GM19238 (cell line): ENCODE measurements around the gene LRRC15.

ENCODE experiments used
- DNase-seq: peaks from one replicate; pipeline ENCODE4 v3.0.0; 2011; ENCODE audit warnings: low spot score; ENCODE audit not compliant: insufficient read length

Gene LRRC15

DNA sequence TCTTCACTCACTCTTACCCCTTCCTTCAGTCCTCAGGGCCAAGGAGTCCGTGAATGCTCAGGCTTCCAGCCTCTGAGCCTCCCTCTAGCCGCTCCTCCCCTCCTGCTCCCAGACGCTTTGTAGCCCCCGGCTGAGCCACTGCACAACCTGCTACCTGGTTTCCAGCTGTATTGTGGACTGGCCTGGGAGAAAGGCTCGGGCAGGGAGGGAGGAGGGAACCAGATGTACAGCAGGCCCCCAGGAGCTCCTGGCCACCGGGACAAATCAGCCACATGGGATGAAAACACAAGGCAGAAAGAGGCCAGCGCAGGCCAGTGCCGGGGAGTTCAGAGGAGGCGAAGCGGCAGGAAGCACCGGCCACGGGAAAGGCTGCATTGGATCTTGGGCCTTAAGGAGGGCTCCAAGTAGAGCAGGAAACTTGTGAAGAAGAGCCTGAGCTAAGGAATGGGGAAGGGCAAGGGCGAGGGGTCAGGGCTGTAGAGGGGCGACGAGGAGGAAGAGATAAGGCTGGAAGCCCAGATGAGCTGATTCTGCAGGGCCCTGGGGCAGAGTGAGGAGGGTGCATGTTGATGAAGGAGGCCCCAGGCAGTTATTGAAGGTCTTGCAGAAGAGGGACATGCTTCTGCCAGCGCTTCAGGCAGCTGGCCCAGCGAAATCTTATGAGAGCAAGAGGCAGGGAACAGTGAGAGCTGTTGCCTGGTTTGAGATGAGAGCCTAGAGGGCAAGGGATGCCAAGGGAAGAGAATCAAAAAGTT, 32.8 kb downstream of the LRRC15 start:
- DNase-seq: no peak

DNA sequence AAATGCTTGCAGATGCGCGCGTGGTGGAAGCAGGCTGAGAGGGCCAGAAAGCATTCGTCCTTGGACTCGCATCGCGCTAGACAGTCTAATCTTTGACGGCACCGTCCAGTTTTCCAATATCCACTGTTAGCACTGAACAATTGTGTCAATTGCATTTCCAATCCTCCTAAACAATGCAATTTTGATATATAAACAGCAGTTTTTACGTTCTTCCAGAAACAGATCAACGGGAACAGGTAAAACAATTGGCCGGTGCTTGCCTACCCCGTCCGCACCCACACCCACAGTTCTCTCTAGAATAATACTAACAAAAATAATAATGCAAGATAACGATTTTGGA, 35.6 kb downstream of the LRRC15 start:
- no peak for DNase-seq

DNA sequence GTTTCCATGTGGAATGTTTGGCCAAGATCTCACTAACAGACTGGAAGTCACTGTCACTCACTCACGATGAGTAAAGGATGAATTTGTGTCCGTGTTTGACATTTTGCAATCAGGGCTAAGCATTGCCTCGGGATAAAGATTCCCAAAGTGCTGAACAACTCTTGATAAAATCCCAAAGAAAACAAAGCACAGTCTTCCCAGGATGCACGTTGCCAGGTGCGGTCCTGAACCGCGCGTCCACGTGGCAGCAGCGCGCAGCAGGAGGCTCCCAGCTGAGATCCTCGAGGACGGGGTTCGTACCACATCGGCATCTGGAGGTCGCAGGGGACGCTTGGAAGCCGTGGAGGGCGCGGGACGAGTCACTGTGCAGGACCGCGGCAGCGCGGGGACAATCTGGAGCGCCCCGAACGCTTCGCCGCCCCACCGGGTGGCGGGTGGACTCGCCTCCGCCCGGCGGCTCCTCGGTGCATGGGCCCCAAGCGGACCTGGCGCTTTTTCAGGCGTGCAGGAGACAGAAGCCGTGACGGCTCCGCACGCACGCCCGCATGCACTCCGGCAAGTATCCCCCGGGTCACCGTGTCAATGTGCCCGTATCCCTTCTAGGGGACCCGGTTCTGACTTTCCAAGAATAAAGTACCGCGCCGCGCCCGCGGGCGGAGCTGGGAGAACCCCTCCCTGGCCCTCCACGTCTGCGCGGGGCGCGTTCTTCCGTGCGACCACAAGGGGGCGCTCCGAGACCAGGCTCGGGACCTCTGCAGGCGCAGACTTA, 36.1 kb downstream of the LRRC15 start:
- peak; percentile 78 for DNase-seq

DNA sequence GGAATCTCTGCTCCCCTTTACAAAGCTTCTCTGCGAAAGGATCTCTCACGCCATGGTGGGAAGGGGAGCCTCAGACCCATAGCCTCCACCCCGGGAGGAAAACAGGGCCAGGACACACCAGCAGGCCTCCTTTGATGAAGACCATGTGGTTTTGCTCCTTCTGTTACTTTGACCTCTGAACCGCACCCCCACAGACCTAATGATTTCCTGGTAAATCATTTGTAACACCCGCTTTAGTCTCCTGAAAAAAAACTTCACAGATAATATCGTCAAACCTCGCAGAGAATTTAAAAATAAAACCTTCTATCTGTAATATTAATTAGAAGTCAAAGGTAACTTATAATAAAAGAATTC, 36.7 kb downstream of the LRRC15 start:
- DNase-seq: no peak

DNA sequence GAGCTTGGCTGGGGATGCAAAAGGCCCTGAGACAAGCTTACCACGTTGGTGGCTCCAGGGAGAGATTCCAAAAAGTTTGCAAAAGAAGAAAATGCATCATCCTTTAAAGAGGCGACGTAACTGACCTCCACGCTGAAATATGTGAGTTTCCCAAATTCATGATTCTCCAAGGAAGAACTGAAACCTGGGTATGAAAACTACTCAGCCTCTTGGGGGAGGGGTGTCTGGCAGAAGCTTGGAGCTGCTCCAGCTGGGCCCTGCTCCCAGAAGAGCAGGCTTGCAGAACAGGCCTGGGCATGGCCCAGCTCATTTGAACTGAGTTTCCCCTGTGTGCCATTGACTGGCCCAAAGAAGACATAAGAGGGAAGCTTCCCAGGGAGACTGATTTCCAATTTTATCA, 39.0 kb downstream of the LRRC15 start:
- DNase-seq: no peak

DNA sequence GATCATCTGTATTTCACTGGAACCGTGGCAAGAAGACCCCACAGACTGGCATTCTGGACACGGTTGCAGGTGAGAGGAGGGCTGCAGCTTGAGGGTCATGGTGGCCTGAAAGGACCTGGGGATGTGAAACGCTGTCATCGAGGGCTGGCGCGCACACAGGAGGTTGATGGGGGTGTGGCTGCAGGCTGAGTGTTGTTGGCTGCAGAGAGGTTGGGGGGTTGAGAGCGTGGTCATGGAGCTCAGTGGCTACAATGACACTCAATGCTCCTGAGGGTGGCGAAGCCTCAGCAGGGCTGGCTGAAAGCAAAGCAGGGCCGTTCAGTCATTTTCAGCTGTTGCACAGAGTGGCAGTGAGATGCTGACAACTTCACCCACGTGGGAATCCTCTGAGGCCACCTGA, 39.4 kb downstream of the LRRC15 start:
- no peak for DNase-seq

DNA sequence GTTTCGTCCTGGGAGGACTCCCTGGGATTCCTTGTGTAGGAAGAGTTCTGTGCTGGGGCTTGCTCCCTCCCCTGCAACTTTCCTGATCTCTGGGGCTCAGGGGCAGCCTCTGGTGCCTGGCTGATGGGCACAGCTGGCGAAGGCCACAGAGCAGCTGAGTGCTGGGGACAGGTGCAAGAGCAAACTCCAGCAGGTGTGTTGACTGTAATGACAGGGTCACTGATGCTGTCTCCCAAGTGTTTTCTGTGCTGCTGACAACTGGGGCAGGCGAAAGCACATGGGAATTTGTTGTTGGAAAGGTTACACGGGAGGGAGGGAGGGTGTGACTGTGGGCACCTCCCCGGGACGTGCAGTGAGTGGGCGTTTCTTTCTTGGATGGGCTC, 40.0 kb downstream of the LRRC15 start:
- no peak for DNase-seq

DNA sequence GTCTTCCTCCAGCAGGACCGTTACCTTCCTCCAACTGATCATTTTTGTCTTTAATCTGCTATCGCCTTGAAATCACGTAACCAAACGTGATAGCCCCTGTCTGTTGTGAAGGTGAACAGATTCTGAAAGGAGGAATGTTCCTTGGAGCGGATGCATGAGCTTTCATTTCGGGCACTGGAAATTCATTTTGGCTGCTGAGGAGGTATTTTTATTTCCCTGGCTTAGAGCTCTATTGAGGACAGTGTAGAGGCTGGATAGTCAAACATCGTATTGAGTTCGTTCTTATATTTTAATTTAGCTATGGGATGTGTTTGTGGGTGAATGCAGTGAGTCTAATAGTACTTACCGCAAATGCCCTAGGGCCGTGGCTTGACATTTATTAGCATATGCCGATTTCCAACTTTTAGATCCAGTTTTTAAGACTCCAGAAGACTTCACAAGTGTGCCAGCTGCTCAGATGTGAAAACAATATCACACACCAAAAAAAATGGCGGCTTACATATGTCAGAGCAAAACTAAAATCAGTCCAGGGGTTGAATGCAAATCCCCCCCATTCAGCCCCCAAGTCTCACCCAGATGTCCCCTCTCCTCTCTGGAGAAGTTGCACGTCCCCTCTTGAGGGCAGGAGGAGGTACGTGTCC, 40.5 kb downstream of the LRRC15 start:
- no peak for DNase-seq

DNA sequence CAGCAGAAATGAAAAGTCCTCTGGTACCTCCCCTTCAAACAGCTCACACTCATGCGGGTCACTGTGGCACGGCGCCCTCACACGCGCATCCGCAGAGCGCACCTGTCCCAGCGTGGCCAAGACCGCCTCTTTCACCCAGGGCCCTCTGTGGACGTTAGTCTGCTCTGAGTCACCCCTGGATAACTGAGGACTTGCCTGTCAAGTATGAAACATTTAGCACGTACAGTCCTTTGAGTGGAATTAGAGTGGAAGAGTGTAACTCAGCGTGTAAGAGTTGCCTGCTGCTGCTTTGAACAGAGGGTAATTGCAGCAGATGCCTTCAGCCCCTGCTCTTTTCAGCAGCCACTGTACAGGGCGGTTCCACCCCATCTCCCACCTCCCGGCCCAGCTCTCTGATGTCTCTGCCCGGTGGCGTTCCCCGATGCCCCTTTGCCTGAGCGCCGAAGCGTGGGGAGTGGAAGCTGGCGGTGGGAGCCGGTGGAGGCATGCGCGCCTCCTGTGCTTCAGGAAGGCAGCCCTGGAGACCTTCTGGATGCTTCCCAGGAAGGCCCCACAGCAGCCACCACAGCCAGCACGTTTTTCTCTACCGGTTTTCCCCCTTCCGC, 41.4 kb downstream of the LRRC15 start:
- no peak for DNase-seq

DNA sequence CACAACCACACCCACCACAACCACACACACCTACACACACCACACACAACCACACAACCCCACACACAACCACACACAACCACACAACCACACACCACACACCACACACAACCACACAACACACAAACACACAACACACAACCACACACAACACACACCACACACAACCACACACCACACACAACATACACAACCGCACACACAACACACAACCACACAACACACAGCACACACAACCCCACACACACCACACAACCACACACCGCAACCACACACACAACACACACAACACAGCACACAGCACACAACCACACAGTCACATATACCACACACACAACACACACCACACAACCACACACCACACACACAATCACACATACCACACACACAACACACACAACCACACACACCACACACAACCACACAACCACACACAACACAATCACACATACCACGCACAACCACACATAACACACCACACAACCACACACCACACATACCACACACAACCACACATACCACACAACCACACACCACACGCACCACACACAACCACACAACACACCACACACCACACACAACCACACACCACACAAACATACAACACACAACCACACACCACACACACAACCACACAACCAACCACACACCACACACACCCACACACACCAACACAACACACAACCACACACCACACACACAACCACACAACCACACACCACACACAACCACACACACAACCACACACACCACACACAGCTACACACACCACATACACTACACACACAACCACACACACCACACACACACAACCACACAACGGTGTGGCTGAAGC, 42.1 kb downstream of the LRRC15 start:
- no peak for DNase-seq

DNA sequence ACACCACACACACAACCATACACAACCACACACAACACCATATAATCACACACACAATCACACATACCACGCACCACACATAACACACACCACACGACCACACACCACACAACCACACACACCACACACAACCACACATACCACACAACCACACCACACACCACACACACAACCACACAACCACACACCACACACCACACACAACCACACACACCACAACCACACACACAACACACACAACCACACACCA, 42.6 kb downstream of the LRRC15 start:
- no peak for DNase-seq

DNA sequence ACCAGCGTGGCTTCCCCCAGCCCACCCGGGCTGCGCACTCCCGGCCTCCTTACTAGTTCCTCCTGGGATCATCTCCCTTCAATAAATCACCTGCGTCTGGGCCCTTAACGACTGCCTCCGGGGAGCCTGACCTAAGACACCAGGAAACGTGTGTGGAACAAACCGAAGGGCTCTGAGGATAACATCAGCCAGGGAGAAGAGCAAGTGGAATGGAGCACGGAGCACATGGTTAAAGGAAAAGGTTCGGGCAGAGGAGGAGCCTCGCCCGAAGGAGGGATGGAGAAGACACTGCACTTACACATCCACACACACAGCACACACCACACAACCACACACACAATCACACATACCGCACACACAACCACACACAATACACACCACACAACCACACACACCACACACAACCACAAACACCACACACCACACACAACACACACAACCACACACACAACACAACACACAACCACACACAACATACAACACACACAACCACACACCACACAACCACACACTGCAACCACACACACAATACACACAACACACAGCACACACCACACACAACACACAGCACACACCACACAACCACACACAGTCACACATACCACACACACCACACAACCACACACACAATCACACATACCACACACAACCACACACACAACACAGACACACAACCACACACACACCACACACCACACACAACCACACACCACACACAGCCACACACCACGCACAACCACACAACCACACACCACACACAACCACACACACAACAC, 43.2 kb downstream of the LRRC15 start:
- no peak for DNase-seq

DNA sequence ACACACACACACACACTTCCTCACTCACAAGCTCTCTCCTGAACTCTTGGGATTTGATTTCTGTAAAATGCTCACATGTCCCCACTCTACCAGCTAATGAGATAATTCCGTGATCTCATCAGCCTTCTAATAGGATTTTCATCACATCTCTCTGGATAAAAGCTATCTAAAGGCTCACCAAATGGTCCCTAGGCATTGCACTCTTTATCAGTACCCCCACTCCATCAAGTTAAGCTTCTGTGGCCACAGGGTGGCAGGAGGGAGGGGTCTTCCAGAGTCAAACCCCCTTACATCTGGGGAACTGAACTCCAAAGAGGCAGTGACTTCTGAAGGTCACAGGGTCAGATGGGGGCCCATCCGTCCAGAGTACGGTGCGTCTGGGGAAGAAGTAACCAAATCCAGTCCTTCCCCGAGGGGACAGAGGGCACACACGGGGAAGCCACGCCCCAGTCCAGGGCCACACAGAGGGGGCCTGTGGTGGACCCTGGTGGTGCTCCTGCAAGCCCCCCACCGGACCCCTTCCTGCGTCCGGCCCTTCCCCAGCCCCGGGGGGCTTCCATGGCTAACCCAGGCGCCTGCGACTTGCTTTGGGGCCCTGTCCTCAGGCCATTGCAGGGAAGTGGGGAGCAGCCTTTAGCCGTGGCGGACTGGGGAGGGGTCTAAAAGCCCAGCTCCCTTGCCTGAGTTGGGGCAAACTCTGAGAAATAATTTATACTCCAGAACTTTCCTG, 44.0 kb downstream of the LRRC15 start:
- no peak for DNase-seq

DNA sequence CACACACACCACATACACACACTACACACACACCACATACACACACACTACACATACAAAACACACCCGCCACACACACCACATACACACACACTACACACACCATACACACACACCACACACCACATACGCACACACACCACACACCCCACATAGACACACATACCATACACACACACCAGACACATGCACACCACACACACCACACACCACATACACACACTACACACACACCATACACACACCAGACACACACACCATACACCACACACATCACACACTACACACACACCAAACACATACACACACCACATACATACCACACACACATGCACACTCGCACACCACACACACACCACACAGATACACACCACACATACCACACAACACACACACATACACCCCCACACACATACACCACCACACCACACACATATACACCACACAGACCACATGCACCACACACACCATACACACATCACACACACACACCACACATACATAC, 44.7 kb downstream of the LRRC15 start:
- DNase-seq: no peak

DNA sequence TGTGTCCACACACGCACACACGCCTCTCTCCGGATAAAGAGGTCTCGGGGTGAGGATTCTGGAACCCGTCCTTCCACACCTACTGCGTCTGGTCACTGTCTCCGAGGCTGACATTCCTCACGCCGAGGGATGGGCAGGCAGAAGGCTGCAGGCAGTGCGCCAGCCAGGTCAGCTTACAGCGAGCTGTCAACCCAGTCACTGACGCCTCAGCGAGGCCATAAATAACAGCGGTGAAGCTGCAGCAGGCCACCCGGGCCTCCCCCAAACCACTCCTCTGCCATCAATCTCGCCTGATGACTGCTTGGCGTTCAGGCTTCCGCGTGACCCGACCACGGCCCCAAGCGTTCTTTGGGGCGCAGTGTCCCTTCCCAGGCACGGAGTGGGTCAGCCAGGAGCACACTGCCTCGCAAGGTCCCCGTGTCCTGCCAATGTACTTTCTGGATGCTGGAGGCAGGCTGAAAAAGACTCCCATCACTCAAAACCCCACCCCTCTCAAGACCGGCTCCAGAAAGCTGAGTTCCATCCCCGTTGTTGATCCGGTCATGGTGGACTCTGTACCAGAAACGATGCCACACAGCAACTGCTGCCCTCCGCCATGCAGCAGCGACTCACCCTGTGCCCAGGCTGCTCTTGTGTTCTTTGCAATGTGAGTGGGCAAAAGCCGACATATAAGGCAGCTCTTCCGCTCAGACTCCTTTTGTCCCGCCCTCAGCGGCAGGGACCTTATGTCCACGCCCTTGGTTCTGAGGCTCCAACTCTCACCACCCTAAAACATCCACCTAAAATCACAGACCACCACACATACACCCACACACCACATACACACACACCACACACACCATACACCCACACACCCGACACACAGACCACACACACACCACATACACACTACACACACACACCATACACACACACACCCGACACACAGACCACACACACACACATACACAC, 45.5 kb downstream of the LRRC15 start:
- DNase-seq: no peak

DNA sequence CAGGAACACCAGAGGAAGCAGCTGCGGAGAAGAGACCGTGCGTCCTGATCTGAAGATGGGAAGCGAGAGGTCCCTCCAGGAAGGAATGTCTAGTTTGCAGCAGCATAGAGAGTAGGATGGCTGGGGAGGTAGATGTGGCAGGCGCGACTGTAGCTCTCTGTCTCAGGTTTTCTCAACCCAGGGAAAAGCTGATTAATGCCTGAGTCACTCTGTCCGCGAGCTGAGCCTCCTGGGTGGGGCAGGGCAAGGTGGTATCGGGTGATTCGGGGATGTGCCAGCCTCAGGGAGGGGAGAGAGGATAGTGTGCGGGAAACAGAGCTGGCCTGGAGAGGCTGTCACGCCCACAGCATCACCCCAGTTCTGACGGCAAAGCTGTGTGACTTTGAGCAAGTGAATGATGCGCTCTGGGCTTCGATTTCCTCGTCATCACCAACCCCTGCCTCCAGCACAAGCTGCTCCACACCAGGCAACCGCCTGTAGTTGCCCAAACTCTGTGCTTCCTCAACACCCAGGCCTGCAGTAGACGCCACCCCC, 46.8 kb downstream of the LRRC15 start:
- DNase-seq: no peak

DNA sequence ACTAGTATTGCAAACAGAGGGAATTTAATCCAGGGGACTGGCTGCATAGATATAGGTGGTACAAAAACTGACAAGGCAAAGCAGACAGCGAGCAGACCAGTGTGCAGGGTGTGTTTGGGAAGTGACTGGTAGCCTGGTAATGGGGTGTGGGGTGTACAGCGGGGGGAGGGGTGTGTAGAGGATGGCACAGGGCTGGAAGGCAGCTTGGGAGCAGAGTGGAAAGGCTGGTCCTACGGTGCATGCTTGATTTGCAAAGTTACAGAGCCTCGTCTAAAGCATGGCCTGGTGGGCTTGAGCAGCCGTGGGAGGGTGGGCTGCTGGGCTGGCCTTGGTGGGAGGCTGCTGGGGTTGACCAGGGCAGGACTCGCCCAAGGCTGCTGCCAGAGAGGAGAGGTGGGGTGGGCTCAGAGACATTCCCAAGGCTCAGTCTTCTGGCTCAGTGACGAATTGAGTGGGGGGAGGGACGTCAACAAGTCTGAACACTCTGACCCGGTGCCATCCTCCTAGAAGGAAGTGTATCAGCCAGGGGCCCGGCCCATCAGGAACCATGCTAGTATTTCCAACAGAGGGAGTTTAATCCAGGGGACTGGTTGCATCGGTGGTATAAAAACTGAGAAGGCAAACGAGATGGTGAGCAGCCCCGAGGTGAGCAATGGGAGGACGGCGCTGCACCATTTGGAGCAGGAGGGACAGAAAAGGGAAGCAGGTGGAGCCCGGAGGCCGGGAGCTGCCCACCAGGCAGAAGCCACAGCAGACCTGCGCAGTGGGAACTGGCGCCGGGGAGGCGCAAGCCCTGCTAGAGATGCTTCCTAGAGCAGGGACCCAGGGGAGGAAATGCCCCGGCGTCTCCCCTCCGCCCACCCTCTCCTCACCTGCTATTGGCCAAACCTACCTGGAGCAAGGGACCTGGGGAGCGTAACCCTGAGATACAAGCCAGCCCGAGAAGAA, 47.6 kb downstream of the LRRC15 start:
- no peak for DNase-seq
